IMR-90 (cell line): ENCODE results near the gene ATP11A.

Source experiments
- MXI1 ChIP-seq: IDR thresholded peaks from 2 replicates; pipeline ENCODE4 v1.6.1; 2012; ENCODE audit warnings: low read depth, mild to moderate bottlenecking, low read length, moderate library complexity, borderline replicate concordance
- POLR2A ChIP-seq: IDR thresholded peaks from 2 replicates; pipeline ENCODE4 v1.6.1; 2012; ENCODE audit warnings: mild to moderate bottlenecking, low read depth, low read length
- SMC3 ChIP-seq: fragments of 150-350 bp; IDR thresholded peaks from 2 replicates; pipeline ENCODE4 v1.6.1; 2016; ENCODE audit warnings: low read depth, mild to moderate bottlenecking, antibody characterized with exemption, low read length, moderate library complexity
- TF ChIP-seq, protein P1 (sequence below): conservative IDR thresholded peaks from 2 replicates; pipeline ENCODE4 v1.5.1; 2012; ENCODE audit warnings: mild to moderate bottlenecking, low read depth, low read length, improper control_type of control experiment
- TF ChIP-seq, protein P2 (sequence below): fragments of 150-350 bp; IDR thresholded peaks from 2 replicates; pipeline ENCODE4 v1.6.1; 2017; ENCODE audit warnings: mild to moderate bottlenecking, antibody characterized with exemption, low read length, low read depth

DNA sequence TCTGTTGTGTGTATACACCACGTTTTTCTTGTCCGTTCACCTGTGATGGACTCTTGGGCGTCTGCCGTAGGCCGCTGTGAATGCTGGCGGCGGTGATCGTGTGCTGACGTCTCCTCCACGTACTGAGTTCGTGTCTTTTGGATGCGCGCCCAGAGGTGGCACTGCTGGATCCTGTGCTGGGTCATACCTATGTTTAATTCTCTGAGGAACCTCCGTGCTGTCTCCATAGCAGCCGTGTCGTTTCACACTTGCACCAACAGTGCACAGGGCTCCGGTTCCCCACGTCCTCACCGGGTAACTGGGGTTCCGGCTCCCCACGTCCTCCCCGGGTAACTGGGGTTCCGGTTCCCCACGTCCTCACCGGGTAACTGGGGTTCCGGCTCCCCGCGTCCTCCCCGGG lies 56.2 kb downstream of the ATP11A start:
- TF ChIP-seq, protein P1, sequence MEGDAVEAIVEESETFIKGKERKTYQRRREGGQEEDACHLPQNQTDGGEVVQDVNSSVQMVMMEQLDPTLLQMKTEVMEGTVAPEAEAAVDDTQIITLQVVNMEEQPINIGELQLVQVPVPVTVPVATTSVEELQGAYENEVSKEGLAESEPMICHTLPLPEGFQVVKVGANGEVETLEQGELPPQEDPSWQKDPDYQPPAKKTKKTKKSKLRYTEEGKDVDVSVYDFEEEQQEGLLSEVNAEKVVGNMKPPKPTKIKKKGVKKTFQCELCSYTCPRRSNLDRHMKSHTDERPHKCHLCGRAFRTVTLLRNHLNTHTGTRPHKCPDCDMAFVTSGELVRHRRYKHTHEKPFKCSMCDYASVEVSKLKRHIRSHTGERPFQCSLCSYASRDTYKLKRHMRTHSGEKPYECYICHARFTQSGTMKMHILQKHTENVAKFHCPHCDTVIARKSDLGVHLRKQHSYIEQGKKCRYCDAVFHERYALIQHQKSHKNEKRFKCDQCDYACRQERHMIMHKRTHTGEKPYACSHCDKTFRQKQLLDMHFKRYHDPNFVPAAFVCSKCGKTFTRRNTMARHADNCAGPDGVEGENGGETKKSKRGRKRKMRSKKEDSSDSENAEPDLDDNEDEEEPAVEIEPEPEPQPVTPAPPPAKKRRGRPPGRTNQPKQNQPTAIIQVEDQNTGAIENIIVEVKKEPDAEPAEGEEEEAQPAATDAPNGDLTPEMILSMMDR: no peak
- TF ChIP-seq, protein P2, sequence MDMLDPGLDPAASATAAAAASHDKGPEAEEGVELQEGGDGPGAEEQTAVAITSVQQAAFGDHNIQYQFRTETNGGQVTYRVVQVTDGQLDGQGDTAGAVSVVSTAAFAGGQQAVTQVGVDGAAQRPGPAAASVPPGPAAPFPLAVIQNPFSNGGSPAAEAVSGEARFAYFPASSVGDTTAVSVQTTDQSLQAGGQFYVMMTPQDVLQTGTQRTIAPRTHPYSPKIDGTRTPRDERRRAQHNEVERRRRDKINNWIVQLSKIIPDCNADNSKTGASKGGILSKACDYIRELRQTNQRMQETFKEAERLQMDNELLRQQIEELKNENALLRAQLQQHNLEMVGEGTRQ: no peak
- TF ChIP-seq POLR2A (no peak), SMC3 (no peak), MXI1 (no peak)
